Caco-2 (cell line): Measurements from ENCODE around the gene ACP2. TPM values are rescaled to one million over a fixed set of nuclear protein-coding genes. Genes with fewer than 3 reads are reported as not detected.
A peak's percentile ranks its signal among the peaks of the same experiment; 100 is the strongest.

Experiments
- BruUV-seq: library from RNA; stranded (reverse); fragments of 400-500 nt; replicated peaks from 2 replicates; lab custom pipeline; 2021; lab: Mats Ljungman, UMichigan
- CTCF ChIA-PET: fragments of 300-600 bp; sonication (Branson Sonifier 250); formaldehyde crosslinking; loops from one replicate; lab custom pipeline; 2022; ENCODE audit warnings: antibody characterized with exemption; lab: Charles Lee
- POLR2A ChIA-PET: fragments of 300-600 bp; sonication (Branson Sonifier 250); formaldehyde crosslinking; loops from one replicate; lab custom pipeline; 2022; ENCODE audit warnings: antibody characterized with exemption; lab: Charles Lee
- DNase-seq, 2 experiments: peaks; one replicate each; pipeline versions ENCODE4 v3.0.0 to v3.0.0-alpha.2; 2020 to 2022
- H3K27me3 ChIP-seq: replicated peaks from 2 replicates; pipeline ENCODE4 v1.6.0; 2011; ENCODE audit warnings: low read length; ENCODE audit not compliant: control insufficient read depth, insufficient read depth
- H3K36me3 ChIP-seq: 2 replicates; pipeline ENCODE4 v1.5.1; 2011; ENCODE audit warnings: low read length; ENCODE audit not compliant: control insufficient read depth, insufficient read depth
- H3K4me1 ChIP-seq: fragments of 250-450 bp; sonication (Bioruptor Pico); 2 replicates; pipeline ENCODE4 v1.5.1; 2020; ENCODE audit warnings: mild to moderate bottlenecking
- H3K4me3 ChIP-seq: 2 replicates; pipeline ENCODE4 v1.5.1; 2011; ENCODE audit warnings: low read depth, mild to moderate bottlenecking, control low read depth, low read length
- H3K9me3 ChIP-seq: fragments of 250-450 bp; sonication (Bioruptor Pico); 2 replicates; pipeline ENCODE4 v1.5.1; 2020; ENCODE audit warnings: mild to moderate bottlenecking, moderate library complexity
- H3K27ac Mint-ChIP-seq: one replicate; pipeline ENCODE4 v1.8.0; 2022; ENCODE audit warnings: mixed read lengths; ENCODE audit not compliant: unreplicated experiment
- H3K27me3 Mint-ChIP-seq: one replicate; pipeline ENCODE4 v1.8.0; 2022; ENCODE audit warnings: mixed read lengths; ENCODE audit not compliant: insufficient read depth, unreplicated experiment
- H3K36me3 Mint-ChIP-seq: one replicate; pipeline ENCODE4 v1.8.0; 2022; ENCODE audit warnings: mild to moderate bottlenecking, mixed read lengths; ENCODE audit not compliant: insufficient read depth, unreplicated experiment
- H3K4me1 Mint-ChIP-seq: one replicate; pipeline ENCODE4 v1.8.0; 2022; ENCODE audit warnings: low read depth, mixed read lengths; ENCODE audit not compliant: unreplicated experiment
- H3K4me3 Mint-ChIP-seq: one replicate; pipeline ENCODE4 v1.8.0; 2022; ENCODE audit warnings: mild to moderate bottlenecking, moderate library complexity, mixed read lengths; ENCODE audit not compliant: unreplicated experiment
- H3K9me3 Mint-ChIP-seq: one replicate; pipeline ENCODE4 v1.8.0; 2022; ENCODE audit warnings: mixed read lengths; ENCODE audit not compliant: unreplicated experiment
- intact Hi-C: fragments of 100-400 bp; cut with micrococcal nuclease; formaldehyde crosslinking; loops from one replicate; pipeline ENCODE4 v1.10.0; 2022; ENCODE audit not compliant: unreplicated experiment
- total RNA-seq: library from RNA; stranded (reverse); gene quantifications from 2 replicates; pipeline ENCODE4 v1.2.3, GENCODE V29; 2022
- TF ChIP-seq, protein P1 (sequence below), 2 experiments: fragments of 200-600 bp in 1 of 2; IDR thresholded peaks; 1 replicate in 1 of 2; 2 replicates in 1 of 2; pipeline versions ENCODE4 v1.5.1 to v1.8.0; 2011 to 2022; ENCODE audit warnings: antibody characterized with exemption in 1 of 2, control low read depth in 1 of 2, inconsistent platforms in 1 of 2, low read depth in 1 of 2, low read length in 1 of 2, mild to moderate bottlenecking in 1 of 2, moderate library complexity in 1 of 2; ENCODE audit not compliant: insufficient read depth in 1 of 2, severe bottlenecking in 1 of 2, unreplicated experiment in 1 of 2

Gene ACP2
- total RNA-seq, 1 experiment from 2014 or later = 44.7 TPM

GRCh38 chr11:47261291-47261800, 12.7 kb upstream of the ACP2 start:
- ChIA-PET POLR2A (interaction anchor here (0.6 kb wide), 1 partner anchor 27 kb away, joined by 9 read pairs; no protein-coding TSS in a partner anchor), CTCF (no interaction called here)
- peaks cover 1% of the 10 kb centered on the region for H3K36me3 ChIP-seq
- peaks cover 21% of the 10 kb centered on the region for H3K4me1 Mint-ChIP-seq
- peaks cover 34% of the 10 kb centered on the region for H3K4me1 ChIP-seq
- H3K4me3 Mint-ChIP-seq = no peak overlapping the region
- peaks cover 25% of the 10 kb centered on the region for H3K36me3 Mint-ChIP-seq
- H3K4me3 ChIP-seq = no peak overlapping the region
- H3K27ac Mint-ChIP-seq = no peak overlapping the region
- intact Hi-C loops = no loop called here
- TF ChIP-seq, protein P1, sequence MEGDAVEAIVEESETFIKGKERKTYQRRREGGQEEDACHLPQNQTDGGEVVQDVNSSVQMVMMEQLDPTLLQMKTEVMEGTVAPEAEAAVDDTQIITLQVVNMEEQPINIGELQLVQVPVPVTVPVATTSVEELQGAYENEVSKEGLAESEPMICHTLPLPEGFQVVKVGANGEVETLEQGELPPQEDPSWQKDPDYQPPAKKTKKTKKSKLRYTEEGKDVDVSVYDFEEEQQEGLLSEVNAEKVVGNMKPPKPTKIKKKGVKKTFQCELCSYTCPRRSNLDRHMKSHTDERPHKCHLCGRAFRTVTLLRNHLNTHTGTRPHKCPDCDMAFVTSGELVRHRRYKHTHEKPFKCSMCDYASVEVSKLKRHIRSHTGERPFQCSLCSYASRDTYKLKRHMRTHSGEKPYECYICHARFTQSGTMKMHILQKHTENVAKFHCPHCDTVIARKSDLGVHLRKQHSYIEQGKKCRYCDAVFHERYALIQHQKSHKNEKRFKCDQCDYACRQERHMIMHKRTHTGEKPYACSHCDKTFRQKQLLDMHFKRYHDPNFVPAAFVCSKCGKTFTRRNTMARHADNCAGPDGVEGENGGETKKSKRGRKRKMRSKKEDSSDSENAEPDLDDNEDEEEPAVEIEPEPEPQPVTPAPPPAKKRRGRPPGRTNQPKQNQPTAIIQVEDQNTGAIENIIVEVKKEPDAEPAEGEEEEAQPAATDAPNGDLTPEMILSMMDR (IDR thresholded peaks at IDR 0.05; ENCODE audit: insufficient read depth in 1 of 2, low read depth in 1 of 2, low read length in 1 of 2, severe bottlenecking in 1 of 2, unreplicated experiment in 1 of 2) = no peak
- no peaks in the 10 kb centered on the region for H3K9me3 ChIP-seq
- DNase-seq = no peak
- no peaks in the 10 kb centered on the region for H3K27me3 ChIP-seq
- no peaks in the 10 kb centered on the region for H3K9me3 Mint-ChIP-seq
- H3K27me3 Mint-ChIP-seq = no peaks in the 10 kb centered on the region
- no TSS peak for BruUV-seq

DNA sequence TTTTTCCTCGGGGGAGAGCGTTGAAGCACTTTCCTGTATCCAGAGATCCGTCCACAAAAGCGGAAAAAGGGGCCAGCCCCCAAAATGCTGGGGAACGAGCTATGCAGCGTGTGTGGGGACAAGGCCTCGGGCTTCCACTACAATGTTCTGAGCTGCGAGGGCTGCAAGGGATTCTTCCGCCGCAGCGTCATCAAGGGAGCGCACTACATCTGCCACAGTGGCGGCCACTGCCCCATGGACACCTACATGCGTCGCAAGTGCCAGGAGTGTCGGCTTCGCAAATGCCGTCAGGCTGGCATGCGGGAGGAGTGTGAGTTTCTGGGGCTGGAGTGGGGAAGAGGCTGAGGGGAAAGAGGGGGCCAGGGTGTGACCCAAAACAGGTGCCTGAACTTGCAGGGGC, 11.8 kb upstream of the ACP2 start:
- Mint-ChIP-seq H3K9me3 (no peaks in the 10 kb centered on the region), H3K36me3 (peaks cover 25% of the 10 kb centered on the region), H3K27me3 (no peaks in the 10 kb centered on the region), H3K4me1 (peaks cover 26% of the 10 kb centered on the region), H3K27ac (no peak overlapping the region), H3K4me3 (no peak overlapping the region)
- DNase-seq = no peak
- POLR2A ChIA-PET = no interaction called here
- H3K36me3 ChIP-seq = peaks cover 1% of the 10 kb centered on the region
- TF ChIP-seq, protein P1 (IDR thresholded peaks at IDR 0.05; ENCODE audit: insufficient read depth in 1 of 2, low read depth in 1 of 2, low read length in 1 of 2, severe bottlenecking in 1 of 2, unreplicated experiment in 1 of 2) = no peak
- H3K27me3 ChIP-seq = no peaks in the 10 kb centered on the region
- H3K4me3 ChIP-seq = no peak overlapping the region
- CTCF ChIA-PET = interaction anchor here (1.8 to 4.0 kb wide), 5 partner anchors 12 to 95 kb away, joined by 13 to 31 read pairs (median 27); partner anchors contain the start of genes ACP2, DDB2 and PACSIN3
- no TSS peak for BruUV-seq
- intact Hi-C loops = no loop called here
- H3K9me3 ChIP-seq = no peaks in the 10 kb centered on the region
- H3K4me1 ChIP-seq = peaks cover 39% of the 10 kb centered on the region

DNA sequence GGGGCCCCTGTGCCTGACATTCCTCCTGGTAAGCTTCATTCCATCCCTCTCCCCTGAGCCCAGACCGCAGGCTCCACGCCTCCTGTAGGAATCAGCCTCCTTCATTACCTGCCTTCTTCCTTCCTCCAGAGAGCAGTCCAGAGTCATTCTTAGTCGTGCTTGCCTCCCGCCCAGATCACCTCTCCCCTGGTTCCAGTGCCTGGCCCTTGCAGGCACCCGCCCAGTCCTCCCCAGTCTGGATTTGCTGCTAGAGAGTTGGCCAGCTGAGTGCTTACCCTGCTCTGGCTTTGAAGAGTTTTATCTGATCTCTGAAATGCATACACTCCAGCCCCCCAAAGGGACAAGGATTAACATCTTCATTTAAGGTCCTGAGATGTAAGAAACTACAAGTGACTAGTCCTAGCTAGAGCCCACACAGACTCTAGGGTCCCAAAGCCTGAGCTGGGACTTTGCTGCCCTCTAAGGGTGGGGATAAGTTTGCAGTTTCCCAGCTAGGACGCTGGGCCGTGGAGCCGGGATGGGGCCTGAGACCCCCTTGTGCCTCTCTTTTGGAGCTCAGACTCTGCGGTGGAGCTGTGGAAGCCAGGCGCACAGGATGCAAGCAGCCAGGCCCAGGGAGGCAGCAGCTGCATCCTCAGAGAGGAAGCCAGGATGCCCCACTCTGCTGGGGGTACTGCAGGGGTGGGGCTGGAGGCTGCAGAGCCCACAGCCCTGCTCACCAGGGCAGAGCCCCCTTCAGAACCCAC, 10.8 kb upstream of the ACP2 start:
- ChIA-PET POLR2A (interaction anchor here (0.9 to 1.4 kb wide), 4 partner anchors 10 to 73 kb away, joined by 3 to 8 read pairs (median 4); partner anchors contain the start of genes ACP2 and DDB2), CTCF (interaction anchor here (0.5 to 4.0 kb wide), 21 partner anchors 9 to 454 kb away, joined by 3 to 31 read pairs (median 5); partner anchors contain the start of genes ACP2, DDB2 and PACSIN3)
- Histone ChIP-seq H3K4me1 (peaks cover 39% of the 10 kb centered on the region), H3K27me3 (no peaks in the 10 kb centered on the region), H3K9me3 (no peaks in the 10 kb centered on the region), H3K36me3 (peaks cover 2% of the 10 kb centered on the region), H3K4me3 (no peak overlapping the region)
- TF ChIP-seq, protein P1 (IDR thresholded peaks at IDR 0.05; ENCODE audit: insufficient read depth in 1 of 2, low read depth in 1 of 2, low read length in 1 of 2, severe bottlenecking in 1 of 2, unreplicated experiment in 1 of 2) = peak; percentile 78 to 79
- DNase-seq = peak; percentile 68 to 71
- no TSS peak for BruUV-seq
- Mint-ChIP-seq H3K27me3 (no peaks in the 10 kb centered on the region), H3K36me3 (peaks cover 25% of the 10 kb centered on the region), H3K4me1 (peaks cover 35% of the 10 kb centered on the region), H3K4me3 (peak overlapping the region; percentile 35), H3K27ac (peak overlapping the region; percentile 53), H3K9me3 (no peaks in the 10 kb centered on the region)
- intact Hi-C loops = loop anchor here (1.0 to 5.0 kb wide), 4 partner anchors 10 to 148 kb away; partner anchors contain the start of gene SLC39A13
